Stomach (tissue), 9 donors: Measurements from ENCODE around the gene CNTNAP4. TPM values are rescaled to one million over a fixed set of nuclear protein-coding genes. Genes with fewer than 3 reads are reported as not detected.

Experiments used
- DNase-seq, 2 donors: peaks; one replicate each; pipeline versions ENCODE4 v3.0.0 to v3.0.0-alpha.2; 2013 to 2019
- H3K27ac ChIP-seq, 5 donors: fragments of 200-600 bp in 4 of 5; sonication (generic) in 4 of 5; one replicate each; pipeline ENCODE4 v1.5.1; 2013 to 2019; ENCODE audit warnings: mild to moderate bottlenecking in 1 of 5, moderate library complexity in 1 of 5
- H3K27me3 ChIP-seq, 3 donors: fragments of 200-600 bp; sonication (generic); one replicate each; pipeline ENCODE4 v1.5.1; 2017 to 2019; ENCODE audit warnings: mixed run types in 1 of 3
- H3K36me3 ChIP-seq, 4 donors: fragments of 200-600 bp; sonication (generic); 1 replicate in 3 of 4; 2 replicates in 1 of 4; pipeline ENCODE4 v1.5.1; 2016 to 2019
- H3K4me1 ChIP-seq, 4 donors: fragments of 200-600 bp; sonication (generic); one replicate each; pipeline ENCODE4 v1.5.1; 2016 to 2019
- H3K4me3 ChIP-seq, 4 donors: fragments of 200-600 bp; sonication (generic) in 3 of 4; one replicate each; pipeline ENCODE4 v1.5.1; 2016 to 2019; ENCODE audit warnings: mild to moderate bottlenecking in 1 of 4
- H3K9me3 ChIP-seq, 4 donors: fragments of 200-600 bp; sonication (generic); one replicate each; pipeline ENCODE4 v1.5.1; 2016 to 2019
- CTCF ChIP-seq, 7 experiments: fragments of 450-650 bp in 4 of 7; fragments of 200-600 bp in 3 of 7; sonication (generic) in 3 of 7; IDR thresholded peaks; one replicate each; pipeline ENCODE4 v1.5.1; 2016 to 2019; ENCODE audit warnings: antibody characterized with exemption in 7 of 7, control low read depth in 2 of 7, mild to moderate bottlenecking in 1 of 7
- EP300 ChIP-seq: sonication (generic); formaldehyde crosslinking; IDR thresholded peaks from one replicate; pipeline ENCODE4 v1.6.1; 2017; ENCODE audit warnings: antibody characterized with exemption
- POLR2A ChIP-seq, 4 donors: fragments of 450-650 bp; IDR thresholded peaks; one replicate each; pipeline ENCODE4 v1.6.1; 2016; ENCODE audit warnings: antibody characterized with exemption in 4 of 4, control low read depth in 2 of 4, mild to moderate bottlenecking in 1 of 4, moderate library complexity in 1 of 4
- POLR2AphosphoS5 ChIP-seq, 3 donors: sonication (generic); formaldehyde crosslinking; IDR thresholded peaks; one replicate each; pipeline ENCODE4 v1.6.1; 2016; ENCODE audit warnings: antibody characterized with exemption in 3 of 3
- WGBS, 5 donors: extraction: QIAGEN DNeasy Blood & Tissue Kit in 3 of 5; methylation state at CpG; one replicate each; pipeline versions ENCODE4 v1.1.5 to v1.1.7; 2013 to 2018; 5-methylcytosine and 5-hydroxymethylcytosine counted together
- intact Hi-C: fragments of 100-400 bp; cut with DNase I; formaldehyde crosslinking; loops from one replicate; pipeline ENCODE4 v1.15.1; 2023; ENCODE audit warnings: low total_unique reads
- polyA plus RNA-seq, 3 donors: library from polyadenylated mRNA; stranded (reverse); fragments of 200-250 nt; gene quantifications; one replicate each; pipeline ENCODE4 v1.2.3, GENCODE V29; 2013
- total RNA-seq, 5 donors: library from RNA; depleted of rRNA; stranded (reverse); fragments of >200 nt; gene quantifications; one replicate each; pipeline versions ENCODE4 v1.1.0 to v1.2.3, GENCODE V29; 2014 to 2016
- donor health status: healthy with polysubstance abuse.
- donor health status: Bipolar disorder and iron deficiency.
- donor health status: healthy.

CNTNAP4 gene
- total and polyA plus RNA-seq, 8 donors, result 1.3 TPM; not detected in 7

- H3K4me1 ChIP-seq, result no peaks in the 10 kb centered on the region
- no peaks in the 10 kb centered on the region for H3K27me3 ChIP-seq
- intact Hi-C loops, result no loop called here
- H3K4me3 ChIP-seq, result no peak overlapping the region
- WGBS, 5 donors, result 74 to 84% (median 80%) methylated on average over 5 of the region's 5 CpGs
- DNase-seq, result no peak
- H3K36me3 ChIP-seq, result no peaks in the 10 kb centered on the region
- H3K9me3 ChIP-seq, result no peaks in the 10 kb centered on the region
- no peak for TF ChIP-seq EP300
- no peak overlapping the region for H3K27ac ChIP-seq
Measured at GRCh38 chr16:76292218-76292617, 15.0 kb downstream of the CNTNAP4 start.

GRCh38 chr16:76293980-76294379 lies 16.8 kb downstream of the CNTNAP4 start:
- Histone ChIP-seq H3K27ac (no peak overlapping the region), H3K36me3 (no peaks in the 10 kb centered on the region), H3K9me3 (no peaks in the 10 kb centered on the region), H3K4me1 (no peaks in the 10 kb centered on the region), H3K27me3 (no peaks in the 10 kb centered on the region), H3K4me3 (no peak overlapping the region)
- intact Hi-C loops, result no loop called here
- no peak for DNase-seq
- WGBS, 5 donors, result 80 to 94% (median 87%) methylated on average over 3 of the region's 3 CpGs
- no peak for TF ChIP-seq POLR2AphosphoS5 (IDR thresholded peaks at IDR 0.05)
- no peak for TF ChIP-seq CTCF (IDR thresholded peaks at IDR 0.05)
- TF ChIP-seq EP300, result no peak
- no peak for TF ChIP-seq POLR2A (IDR thresholded peaks at IDR 0.05)

GRCh38 chr16:76294396-76295214 lies 17.4 kb downstream of the CNTNAP4 start:
- TF ChIP-seq CTCF (IDR thresholded peaks at IDR 0.05), result no peak
- TF ChIP-seq POLR2AphosphoS5 (IDR thresholded peaks at IDR 0.05), result no peak
- TF ChIP-seq POLR2A (IDR thresholded peaks at IDR 0.05), result no peak
- no peak for TF ChIP-seq EP300
- H3K36me3 ChIP-seq, result no peaks in the 10 kb centered on the region
- 89 to 94% (median 91%) methylated on average over 3 of the region's 3 CpGs for WGBS, 5 donors
- H3K27ac ChIP-seq, result no peak overlapping the region
- H3K27me3 ChIP-seq, result no peaks in the 10 kb centered on the region
- H3K9me3 ChIP-seq, result peaks cover 0 to 1% (median 0%) of the 10 kb centered on the region in 4 donors
- H3K4me3 ChIP-seq, result no peak overlapping the region
- intact Hi-C loops, result no loop called here
- no peaks in the 10 kb centered on the region for H3K4me1 ChIP-seq
- DNase-seq, result no peak

GRCh38 chr16:76297941-76298340 lies 20.7 kb downstream of the CNTNAP4 start:
- H3K36me3 ChIP-seq, result no peaks in the 10 kb centered on the region
- no peak for DNase-seq
- no peak overlapping the region for H3K4me3 ChIP-seq
- H3K9me3 ChIP-seq, result peaks cover 0 to 4% (median 0%) of the 10 kb centered on the region in 4 donors
- TF ChIP-seq POLR2AphosphoS5 (IDR thresholded peaks at IDR 0.05), result no peak
- no peak for TF ChIP-seq POLR2A (IDR thresholded peaks at IDR 0.05)
- no peak for TF ChIP-seq CTCF (IDR thresholded peaks at IDR 0.05)
- no peak for TF ChIP-seq EP300
- intact Hi-C loops, result no loop called here
- H3K27me3 ChIP-seq, result no peaks in the 10 kb centered on the region
- H3K27ac ChIP-seq, result no peak overlapping the region
- WGBS, 5 donors, result 71 to 80% (median 77%) methylated on average over 3 of the region's 3 CpGs
- no peaks in the 10 kb centered on the region for H3K4me1 ChIP-seq
